HepG2 (cell line): ENCODE results near the gene ST6GALNAC2. TPM values are rescaled to one million over a fixed set of nuclear protein-coding genes. Genes with fewer than 3 reads are reported as not detected.

Experiments
- BCL3 ChIP-seq: sonication (generic); formaldehyde crosslinking; IDR thresholded peaks from 2 replicates; pipeline ENCODE4 v1.5.1; 2020; ENCODE audit warnings: mild to moderate bottlenecking, missing genetic modification reagents, moderate library complexity
- EED ChIP-seq: sonication (generic); formaldehyde crosslinking; IDR thresholded peaks from 2 replicates; pipeline ENCODE4 v1.5.0; 2020; ENCODE audit warnings: mild to moderate bottlenecking, missing genetic modification reagents
- FOXP4 ChIP-seq: sonication (generic); formaldehyde crosslinking; IDR thresholded peaks from 2 replicates; pipeline ENCODE4 v1.4.0; 2020; ENCODE audit warnings: missing genetic modification reagents
- HIC2 ChIP-seq: sonication (generic); formaldehyde crosslinking; IDR thresholded peaks from 2 replicates; pipeline ENCODE4 v1.9.0; 2022; ENCODE audit warnings: low read depth, missing genetic modification reagents
- MXD4 ChIP-seq: IDR thresholded peaks from 2 replicates; pipeline ENCODE4 v1.6.1; 2016; ENCODE audit warnings: mild to moderate bottlenecking, missing biosample characterization, missing genetic modification reagents
- SALL1 ChIP-seq: sonication (generic); formaldehyde crosslinking; IDR thresholded peaks from 2 replicates; pipeline ENCODE4 v1.8.0; 2022; ENCODE audit warnings: mild to moderate bottlenecking, missing genetic modification reagents
- TARDBP ChIP-seq: sonication (generic); formaldehyde crosslinking; IDR thresholded peaks from 2 replicates; pipeline ENCODE4 v1.8.0; 2022; ENCODE audit warnings: mild to moderate bottlenecking, missing genetic modification reagents
- TSC22D2 ChIP-seq: sonication (generic); formaldehyde crosslinking; IDR thresholded peaks from 2 replicates; pipeline ENCODE4 v1.5.1; 2020; ENCODE audit warnings: missing genetic modification reagents, mild to moderate bottlenecking, borderline replicate concordance
- ZNF12 ChIP-seq: sonication (generic); formaldehyde crosslinking; IDR thresholded peaks from 2 replicates; pipeline ENCODE4 v1.5.0; 2020; ENCODE audit warnings: missing genetic modification reagents
- ZNF44 ChIP-seq: sonication (generic); formaldehyde crosslinking; IDR thresholded peaks from 2 replicates; pipeline ENCODE4 v1.5.1; 2020; ENCODE audit warnings: mild to moderate bottlenecking, missing genetic modification reagents
- ZNF772 ChIP-seq: sonication (generic); formaldehyde crosslinking; IDR thresholded peaks from 2 replicates; pipeline ENCODE4 v1.5.0; 2020; ENCODE audit warnings: mild to moderate bottlenecking, missing genetic modification reagents
- ZNF788 ChIP-seq: sonication (generic); formaldehyde crosslinking; IDR thresholded peaks from 2 replicates; pipeline ENCODE4 v1.5.0; 2020; ENCODE audit warnings: mild to moderate bottlenecking, missing genetic modification reagents, borderline replicate concordance
- polyA plus RNA-seq, 8 experiments: library from polyadenylated mRNA; depleted of rRNA in 3 of 8; stranded (reverse) in 7 of 8; unstranded in 1 of 8; fragments of >200 nt; fragmentation: Illumina TruSeq in 4 of 8; extraction: Trizol in 4 of 8; gene quantifications; 2 replicates each; pipeline versions ENCODE4 v1.2.1 to v1.2.3, GENCODE V29; 2011 to 2016; ENCODE audit warnings: low read depth in 4 of 8, missing spikeins in 1 of 8, mixed read lengths in 1 of 8; ENCODE audit not compliant: insufficient read depth in 1 of 8
- total RNA-seq, 5 experiments: library from RNA; depleted of rRNA; stranded (reverse); fragments of >200 nt; fragmentation: Illumina TruSeq; extraction: Trizol; gene quantifications; 2 replicates each; pipeline ENCODE4 v1.2.3, GENCODE V29; 2016; ENCODE audit warnings: low read depth in 1 of 5
- TF ChIP-seq, protein P1 (sequence below): sonication (generic); formaldehyde crosslinking; IDR thresholded peaks from 2 replicates; pipeline ENCODE4 v1.5.1; 2020; ENCODE audit warnings: missing genetic modification reagents, mild to moderate bottlenecking, borderline replicate concordance
- TF ChIP-seq, protein P2 (sequence below): sonication (generic); formaldehyde crosslinking; IDR thresholded peaks from 2 replicates; pipeline ENCODE4 v1.9.0; 2021; ENCODE audit warnings: missing genetic modification reagents, borderline replicate concordance
- TF ChIP-seq, protein P3 (sequence below): sonication (generic); formaldehyde crosslinking; IDR thresholded peaks from 2 replicates; pipeline ENCODE4 v1.4.0; 2020; ENCODE audit warnings: missing genetic modification reagents

ST6GALNAC2 gene
- total and polyA plus RNA-seq, 2 of the 13 experiments (the other 11 are each of a cell fraction or from before 2014, with no cell fraction given) = 0.12 to 0.49 TPM

GRCh38 chr17:76598004-76598439, 12.4 kb upstream of the ST6GALNAC2 start (continued):
- TF ChIP-seq, protein P1, sequence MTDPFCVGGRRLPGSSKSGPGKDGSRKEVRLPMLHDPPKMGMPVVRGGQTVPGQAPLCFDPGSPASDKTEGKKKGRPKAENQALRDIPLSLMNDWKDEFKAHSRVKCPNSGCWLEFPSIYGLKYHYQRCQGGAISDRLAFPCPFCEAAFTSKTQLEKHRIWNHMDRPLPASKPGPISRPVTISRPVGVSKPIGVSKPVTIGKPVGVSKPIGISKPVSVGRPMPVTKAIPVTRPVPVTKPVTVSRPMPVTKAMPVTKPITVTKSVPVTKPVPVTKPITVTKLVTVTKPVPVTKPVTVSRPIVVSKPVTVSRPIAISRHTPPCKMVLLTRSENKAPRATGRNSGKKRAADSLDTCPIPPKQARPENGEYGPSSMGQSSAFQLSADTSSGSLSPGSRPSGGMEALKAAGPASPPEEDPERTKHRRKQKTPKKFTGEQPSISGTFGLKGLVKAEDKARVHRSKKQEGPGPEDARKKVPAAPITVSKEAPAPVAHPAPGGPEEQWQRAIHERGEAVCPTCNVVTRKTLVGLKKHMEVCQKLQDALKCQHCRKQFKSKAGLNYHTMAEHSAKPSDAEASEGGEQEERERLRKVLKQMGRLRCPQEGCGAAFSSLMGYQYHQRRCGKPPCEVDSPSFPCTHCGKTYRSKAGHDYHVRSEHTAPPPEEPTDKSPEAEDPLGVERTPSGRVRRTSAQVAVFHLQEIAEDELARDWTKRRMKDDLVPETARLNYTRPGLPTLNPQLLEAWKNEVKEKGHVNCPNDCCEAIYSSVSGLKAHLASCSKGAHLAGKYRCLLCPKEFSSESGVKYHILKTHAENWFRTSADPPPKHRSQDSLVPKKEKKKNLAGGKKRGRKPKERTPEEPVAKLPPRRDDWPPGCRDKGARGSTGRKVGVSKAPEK = 0 out of 2 replicates have a peak, but pooled peaks have one; percentile 42
- 0 out of 2 replicates have a peak, but pooled peaks have one; percentile 47 for TF ChIP-seq ZNF12 (CRISPR knock-in tag)
- TF ChIP-seq ZNF772 = peak; percentile 62; the same call in 1 of the 2 replicates
- peak; percentile 42; the same call in 1 of the 2 replicates for TF ChIP-seq ZNF788 (CRISPR knock-in tag)
- 0 out of 2 replicates have a peak, but pooled peaks have one; percentile 43 for TF ChIP-seq ZNF44 (CRISPR knock-in tag)
- TF ChIP-seq, protein P2, sequence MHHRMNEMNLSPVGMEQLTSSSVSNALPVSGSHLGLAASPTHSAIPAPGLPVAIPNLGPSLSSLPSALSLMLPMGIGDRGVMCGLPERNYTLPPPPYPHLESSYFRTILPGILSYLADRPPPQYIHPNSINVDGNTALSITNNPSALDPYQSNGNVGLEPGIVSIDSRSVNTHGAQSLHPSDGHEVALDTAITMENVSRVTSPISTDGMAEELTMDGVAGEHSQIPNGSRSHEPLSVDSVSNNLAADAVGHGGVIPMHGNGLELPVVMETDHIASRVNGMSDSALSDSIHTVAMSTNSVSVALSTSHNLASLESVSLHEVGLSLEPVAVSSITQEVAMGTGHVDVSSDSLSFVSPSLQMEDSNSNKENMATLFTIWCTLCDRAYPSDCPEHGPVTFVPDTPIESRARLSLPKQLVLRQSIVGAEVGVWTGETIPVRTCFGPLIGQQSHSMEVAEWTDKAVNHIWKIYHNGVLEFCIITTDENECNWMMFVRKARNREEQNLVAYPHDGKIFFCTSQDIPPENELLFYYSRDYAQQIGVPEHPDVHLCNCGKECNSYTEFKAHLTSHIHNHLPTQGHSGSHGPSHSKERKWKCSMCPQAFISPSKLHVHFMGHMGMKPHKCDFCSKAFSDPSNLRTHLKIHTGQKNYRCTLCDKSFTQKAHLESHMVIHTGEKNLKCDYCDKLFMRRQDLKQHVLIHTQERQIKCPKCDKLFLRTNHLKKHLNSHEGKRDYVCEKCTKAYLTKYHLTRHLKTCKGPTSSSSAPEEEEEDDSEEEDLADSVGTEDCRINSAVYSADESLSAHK = no peak
- TF ChIP-seq TARDBP (CRISPR knock-in tag) = 0 out of 2 replicates have a peak, but pooled peaks have one; percentile 16
- TF ChIP-seq FOXP4 (CRISPR knock-in tag) = 0 out of 2 replicates have a peak, but pooled peaks have one; percentile 40
- TF ChIP-seq MXD4 (CRISPR knock-in tag) = no peak
- TF ChIP-seq BCL3 (CRISPR knock-in tag) = 0 out of 2 replicates have a peak, but pooled peaks have one; percentile 58
- no peak for TF ChIP-seq TSC22D2 (CRISPR knock-in tag)
- 0 out of 2 replicates have a peak, but pooled peaks have one; percentile 34 for TF ChIP-seq HIC2
- TF ChIP-seq, protein P3, sequence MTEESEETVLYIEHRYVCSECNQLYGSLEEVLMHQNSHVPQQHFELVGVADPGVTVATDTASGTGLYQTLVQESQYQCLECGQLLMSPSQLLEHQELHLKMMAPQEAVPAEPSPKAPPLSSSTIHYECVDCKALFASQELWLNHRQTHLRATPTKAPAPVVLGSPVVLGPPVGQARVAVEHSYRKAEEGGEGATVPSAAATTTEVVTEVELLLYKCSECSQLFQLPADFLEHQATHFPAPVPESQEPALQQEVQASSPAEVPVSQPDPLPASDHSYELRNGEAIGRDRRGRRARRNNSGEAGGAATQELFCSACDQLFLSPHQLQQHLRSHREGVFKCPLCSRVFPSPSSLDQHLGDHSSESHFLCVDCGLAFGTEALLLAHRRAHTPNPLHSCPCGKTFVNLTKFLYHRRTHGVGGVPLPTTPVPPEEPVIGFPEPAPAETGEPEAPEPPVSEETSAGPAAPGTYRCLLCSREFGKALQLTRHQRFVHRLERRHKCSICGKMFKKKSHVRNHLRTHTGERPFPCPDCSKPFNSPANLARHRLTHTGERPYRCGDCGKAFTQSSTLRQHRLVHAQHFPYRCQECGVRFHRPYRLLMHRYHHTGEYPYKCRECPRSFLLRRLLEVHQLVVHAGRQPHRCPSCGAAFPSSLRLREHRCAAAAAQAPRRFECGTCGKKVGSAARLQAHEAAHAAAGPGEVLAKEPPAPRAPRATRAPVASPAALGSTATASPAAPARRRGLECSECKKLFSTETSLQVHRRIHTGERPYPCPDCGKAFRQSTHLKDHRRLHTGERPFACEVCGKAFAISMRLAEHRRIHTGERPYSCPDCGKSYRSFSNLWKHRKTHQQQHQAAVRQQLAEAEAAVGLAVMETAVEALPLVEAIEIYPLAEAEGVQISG = peak; percentile 45; the same call in 1 of the 2 replicates
- 0 out of 2 replicates have a peak, but pooled peaks have one; percentile 30 for TF ChIP-seq EED (CRISPR knock-in tag)
- 0 out of 2 replicates have a peak, but pooled peaks have one; percentile 41 for TF ChIP-seq SALL1
